Stimulated activated CD8-positive, alpha-beta memory T cell treated with anti-CD3 and anti-CD28 coated beads, Interleukin-12 subunit alpha, Interleukin-12 subunit beta, amount 100 ng/mL, for 24 hours (primary cell): ENCODE data around the gene SEC14L5.
"Not testable (repeated sequence)": the region's sequence is repeated elsewhere in the genome, so short reads cannot be mapped to it uniquely, and the experiment has no call there.

ENCODE experiments used
- DNase-seq: peaks from one replicate; pipeline ENCODE4 v3.0.0-alpha.2; 2020; ENCODE audit errors: extremely low read depth

Gene SEC14L5

GRCh38 chr16:4949986-4950385, 8.1 kb upstream of the SEC14L5 start:
- no peak for DNase-seq

- DNase-seq: not testable (repeated sequence)
Measured at GRCh38 chr16:4951583-4951982, 6.5 kb upstream of the SEC14L5 start.

GRCh38 chr16:4954714-4955113, 3.4 kb upstream of the SEC14L5 start:
- DNase-seq: no peak

- DNase-seq: no peak
Measured at GRCh38 chr16:4957420-4957719, 760 bp upstream of the SEC14L5 start.

- no peak for DNase-seq
Measured at GRCh38 chr16:4958510-4959438, 644 bp downstream of the SEC14L5 start.

- DNase-seq: no peak
Measured at GRCh38 chr16:4960579-4960978, 2.4 kb downstream of the SEC14L5 start.

- no peak for DNase-seq
Measured at GRCh38 chr16:4962716-4963115, 4.6 kb downstream of the SEC14L5 start.

GRCh38 chr16:4963527-4963926, 5.4 kb downstream of the SEC14L5 start:
- not testable (repeated sequence) for DNase-seq

GRCh38 chr16:4966736-4967453, 8.8 kb downstream of the SEC14L5 start:
- no peak for DNase-seq

- not testable (repeated sequence) for DNase-seq
Measured at GRCh38 chr16:4968278-4968677, 10.1 kb downstream of the SEC14L5 start.

- DNase-seq: no peak
Measured at GRCh38 chr16:4968879-4969483, 10.9 kb downstream of the SEC14L5 start.

- DNase-seq: no peak
Measured at GRCh38 chr16:4970010-4970409, 11.9 kb downstream of the SEC14L5 start.

GRCh38 chr16:4972938-4973587, 14.9 kb downstream of the SEC14L5 start:
- DNase-seq: no peak

- DNase-seq: no peak
Measured at GRCh38 chr16:4976079-4976478, 17.9 kb downstream of the SEC14L5 start.

GRCh38 chr16:4976611-4977145, 18.5 kb downstream of the SEC14L5 start:
- DNase-seq: no peak

GRCh38 chr16:4979164-4979563, 21.0 kb downstream of the SEC14L5 start:
- DNase-seq: no peak

GRCh38 chr16:4979736-4980660, 21.9 kb downstream of the SEC14L5 start:
- DNase-seq: no peak

- DNase-seq: no peak
Measured at GRCh38 chr16:4980691-4981090, 22.6 kb downstream of the SEC14L5 start.

GRCh38 chr16:4981473-4981872, 23.3 kb downstream of the SEC14L5 start:
- DNase-seq: no peak

- no peak for DNase-seq
Measured at GRCh38 chr16:4982056-4982867, 24.1 kb downstream of the SEC14L5 start.
